ENCODE results near the gene CCDC192. TPM values are rescaled to one million over a fixed set of nuclear protein-coding genes. Genes with fewer than 3 reads are reported as not detected.

CCDC192 gene
- total RNA-seq, 1 experiment from 2014 or later, result 0.52 TPM

DNA sequence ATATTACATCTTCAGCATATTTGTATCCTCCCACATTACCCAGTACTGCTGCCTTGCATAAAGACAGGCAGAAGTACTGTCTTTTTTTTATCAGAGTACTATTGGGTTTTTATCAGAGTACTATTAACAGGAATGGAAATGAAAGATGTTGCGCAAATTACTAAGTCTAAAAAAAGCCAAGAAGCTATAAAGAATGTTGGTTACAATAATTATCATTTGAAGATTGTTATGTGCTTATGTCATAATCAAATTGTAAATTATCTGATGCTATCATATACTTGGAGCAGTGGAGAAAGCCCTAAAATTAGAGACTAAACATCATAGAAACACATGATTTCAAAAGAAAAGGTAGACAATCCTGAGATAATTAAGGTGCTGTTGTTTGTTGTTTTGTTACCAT, 188.8 kb downstream of the CCDC192 start (continued):
- TF ChIP-seq USF1 (CRISPR knock-in tag; IDR thresholded peaks at IDR 0.05) (no peak), E2F5 (CRISPR knock-in tag; IDR thresholded peaks at IDR 0.05) (no peak), ESRRA (CRISPR knock-in tag; IDR thresholded peaks at IDR 0.05; ENCODE audit: borderline replicate concordance) (no peak)

DNA sequence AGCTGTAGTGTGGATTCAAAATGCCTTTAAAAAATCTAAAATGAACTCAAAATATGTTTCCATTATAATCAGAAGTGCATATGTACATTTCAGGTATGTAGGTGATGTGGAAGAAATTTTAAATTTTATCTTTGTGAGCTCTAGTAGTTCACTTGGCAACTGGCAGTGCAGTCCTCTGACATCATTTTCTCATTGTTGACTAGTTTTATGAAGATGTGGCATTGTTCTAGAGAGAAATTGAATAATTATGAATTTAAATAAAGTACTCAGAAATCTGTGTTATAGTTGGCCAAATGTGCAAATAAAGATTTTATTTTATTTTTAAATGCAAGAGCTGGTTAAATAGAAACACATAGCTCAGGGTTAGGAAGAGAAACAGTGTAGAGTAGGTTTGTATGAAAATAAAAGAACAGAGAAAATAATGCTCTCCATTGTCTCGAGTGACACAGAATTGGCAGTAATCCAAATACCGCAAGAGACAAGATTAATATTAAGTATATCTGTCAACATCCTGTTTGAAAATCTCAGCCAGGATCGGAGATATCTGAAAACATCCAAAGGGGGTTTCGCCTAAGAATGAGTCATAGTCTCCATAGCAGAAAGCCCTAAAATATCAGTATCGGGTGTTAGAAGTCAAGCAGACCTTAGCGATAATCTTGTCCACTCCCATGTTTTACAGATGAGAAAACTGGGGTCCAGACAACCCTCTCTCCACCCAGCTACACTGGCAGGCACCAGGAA, 189.4 kb downstream of the CCDC192 start:
- POLR2A ChIA-PET, result no interaction called here
- Mint-ChIP-seq H3K27me3 (ENCODE audit: low read depth) (no peaks in the 10 kb centered on the region), H3K27ac (no peak overlapping the region), H3K4me1 (0 out of 2 replicates have a peak, but pooled peaks cover 4% of the 10 kb centered on the region), H3K36me3 (no peaks in the 10 kb centered on the region), H3K9me3 (no peaks in the 10 kb centered on the region), H3K4me3 (no peak overlapping the region)
- CTCF ChIA-PET, result interaction anchor here (0.8 kb wide), 1 partner anchor 15 kb away, joined by 3 read pairs; no protein-coding TSS in a partner anchor
- DNase-seq (ENCODE audit: low spot score), result no peak
- no peak for ATAC-seq
- TF ChIP-seq, protein P1, sequence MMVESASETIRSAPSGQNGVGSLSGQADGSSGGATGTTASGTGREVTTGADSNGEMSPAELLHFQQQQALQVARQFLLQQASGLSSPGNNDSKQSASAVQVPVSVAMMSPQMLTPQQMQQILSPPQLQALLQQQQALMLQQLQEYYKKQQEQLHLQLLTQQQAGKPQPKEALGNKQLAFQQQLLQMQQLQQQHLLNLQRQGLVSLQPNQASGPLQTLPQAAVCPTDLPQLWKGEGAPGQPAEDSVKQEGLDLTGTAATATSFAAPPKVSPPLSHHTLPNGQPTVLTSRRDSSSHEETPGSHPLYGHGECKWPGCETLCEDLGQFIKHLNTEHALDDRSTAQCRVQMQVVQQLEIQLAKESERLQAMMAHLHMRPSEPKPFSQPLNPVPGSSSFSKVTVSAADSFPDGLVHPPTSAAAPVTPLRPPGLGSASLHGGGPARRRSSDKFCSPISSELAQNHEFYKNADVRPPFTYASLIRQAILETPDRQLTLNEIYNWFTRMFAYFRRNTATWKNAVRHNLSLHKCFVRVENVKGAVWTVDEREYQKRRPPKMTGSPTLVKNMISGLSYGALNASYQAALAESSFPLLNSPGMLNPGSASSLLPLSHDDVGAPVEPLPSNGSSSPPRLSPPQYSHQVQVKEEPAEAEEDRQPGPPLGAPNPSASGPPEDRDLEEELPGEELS (CRISPR knock-in tag; IDR thresholded peaks at IDR 0.05), result no peak

GRCh38 chr5:127893232-127893631, 190.0 kb downstream of the CCDC192 start:
- ChIA-PET CTCF (no interaction called here), POLR2A (no interaction called here)
- Mint-ChIP-seq H3K27me3 (ENCODE audit: low read depth) (no peaks in the 10 kb centered on the region), H3K27ac (no peak overlapping the region), H3K4me3 (no peak overlapping the region), H3K4me1 (0 out of 2 replicates have a peak, but pooled peaks cover 4% of the 10 kb centered on the region), H3K9me3 (no peaks in the 10 kb centered on the region), H3K36me3 (no peaks in the 10 kb centered on the region)
- no peak for ATAC-seq
- no peak for DNase-seq (ENCODE audit: low spot score)
- TF ChIP-seq PRRX2 (CRISPR knock-in tag; IDR thresholded peaks at IDR 0.05) (no peak), ZNF416 (CRISPR knock-in tag; IDR thresholded peaks at IDR 0.05) (no peak), ZNF138 (CRISPR knock-in tag; conservative IDR thresholded peaks at IDR 0.05) (no peak), OVOL2 (CRISPR knock-in tag; IDR thresholded peaks at IDR 0.05; ENCODE audit: borderline replicate concordance) (no peak), KAT7 (CRISPR knock-in tag; IDR thresholded peaks at IDR 0.05; ENCODE audit: borderline replicate concordance) (no peak), ETV6 (CRISPR knock-in tag; IDR thresholded peaks at IDR 0.05) (no peak), AR (CRISPR knock-in tag; IDR thresholded peaks at IDR 0.05) (no peak), JUN (CRISPR knock-in tag; IDR thresholded peaks at IDR 0.05) (no peak), CREM (CRISPR knock-in tag; IDR thresholded peaks at IDR 0.05) (no peak), ZNF232 (CRISPR knock-in tag; IDR thresholded peaks at IDR 0.05) (no peak), ZNF121 (CRISPR knock-in tag; IDR thresholded peaks at IDR 0.05) (no peak), NR2C2 (CRISPR knock-in tag; IDR thresholded peaks at IDR 0.05) (no peak)
- TF ChIP-seq, protein P2, sequence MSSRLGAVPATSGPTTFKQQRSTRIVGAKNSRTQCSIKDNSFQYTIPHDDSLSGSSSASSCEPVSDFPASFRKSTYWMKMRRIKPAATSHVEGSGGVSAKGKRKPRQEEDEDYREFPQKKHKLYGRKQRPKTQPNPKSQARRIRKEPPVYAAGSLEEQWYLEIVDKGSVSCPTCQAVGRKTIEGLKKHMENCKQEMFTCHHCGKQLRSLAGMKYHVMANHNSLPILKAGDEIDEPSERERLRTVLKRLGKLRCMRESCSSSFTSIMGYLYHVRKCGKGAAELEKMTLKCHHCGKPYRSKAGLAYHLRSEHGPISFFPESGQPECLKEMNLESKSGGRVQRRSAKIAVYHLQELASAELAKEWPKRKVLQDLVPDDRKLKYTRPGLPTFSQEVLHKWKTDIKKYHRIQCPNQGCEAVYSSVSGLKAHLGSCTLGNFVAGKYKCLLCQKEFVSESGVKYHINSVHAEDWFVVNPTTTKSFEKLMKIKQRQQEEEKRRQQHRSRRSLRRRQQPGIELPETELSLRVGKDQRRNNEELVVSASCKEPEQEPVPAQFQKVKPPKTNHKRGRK (CRISPR knock-in tag; IDR thresholded peaks at IDR 0.05; ENCODE audit: borderline replicate concordance), result no peak
- TF ChIP-seq, protein P3, sequence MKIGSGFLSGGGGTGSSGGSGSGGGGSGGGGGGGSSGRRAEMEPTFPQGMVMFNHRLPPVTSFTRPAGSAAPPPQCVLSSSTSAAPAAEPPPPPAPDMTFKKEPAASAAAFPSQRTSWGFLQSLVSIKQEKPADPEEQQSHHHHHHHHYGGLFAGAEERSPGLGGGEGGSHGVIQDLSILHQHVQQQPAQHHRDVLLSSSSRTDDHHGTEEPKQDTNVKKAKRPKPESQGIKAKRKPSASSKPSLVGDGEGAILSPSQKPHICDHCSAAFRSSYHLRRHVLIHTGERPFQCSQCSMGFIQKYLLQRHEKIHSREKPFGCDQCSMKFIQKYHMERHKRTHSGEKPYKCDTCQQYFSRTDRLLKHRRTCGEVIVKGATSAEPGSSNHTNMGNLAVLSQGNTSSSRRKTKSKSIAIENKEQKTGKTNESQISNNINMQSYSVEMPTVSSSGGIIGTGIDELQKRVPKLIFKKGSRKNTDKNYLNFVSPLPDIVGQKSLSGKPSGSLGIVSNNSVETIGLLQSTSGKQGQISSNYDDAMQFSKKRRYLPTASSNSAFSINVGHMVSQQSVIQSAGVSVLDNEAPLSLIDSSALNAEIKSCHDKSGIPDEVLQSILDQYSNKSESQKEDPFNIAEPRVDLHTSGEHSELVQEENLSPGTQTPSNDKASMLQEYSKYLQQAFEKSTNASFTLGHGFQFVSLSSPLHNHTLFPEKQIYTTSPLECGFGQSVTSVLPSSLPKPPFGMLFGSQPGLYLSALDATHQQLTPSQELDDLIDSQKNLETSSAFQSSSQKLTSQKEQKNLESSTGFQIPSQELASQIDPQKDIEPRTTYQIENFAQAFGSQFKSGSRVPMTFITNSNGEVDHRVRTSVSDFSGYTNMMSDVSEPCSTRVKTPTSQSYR (CRISPR knock-in tag; IDR thresholded peaks at IDR 0.05), result no peak
- TF ChIP-seq, protein P4, sequence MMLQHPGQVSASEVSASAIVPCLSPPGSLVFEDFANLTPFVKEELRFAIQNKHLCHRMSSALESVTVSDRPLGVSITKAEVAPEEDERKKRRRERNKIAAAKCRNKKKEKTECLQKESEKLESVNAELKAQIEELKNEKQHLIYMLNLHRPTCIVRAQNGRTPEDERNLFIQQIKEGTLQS (CRISPR knock-in tag; conservative IDR thresholded peaks at IDR 0.05), result no peak

Data from WTC11 (cell line).